NOMO-1 (cell line): ENCODE measurements around the gene NCLN.

ENCODE experiments used
- DNase-seq, 2 experiments: peaks; one replicate each; lab custom pipeline; 2025; ENCODE audit not compliant: unreplicated experiment in 2 of 2; lab: John Stamatoyannopoulos, UW

Gene NCLN

GRCh38 chr19:3251229-3251628 is 65.5 kb downstream of the NCLN start:
- no peak for DNase-seq

DNA sequence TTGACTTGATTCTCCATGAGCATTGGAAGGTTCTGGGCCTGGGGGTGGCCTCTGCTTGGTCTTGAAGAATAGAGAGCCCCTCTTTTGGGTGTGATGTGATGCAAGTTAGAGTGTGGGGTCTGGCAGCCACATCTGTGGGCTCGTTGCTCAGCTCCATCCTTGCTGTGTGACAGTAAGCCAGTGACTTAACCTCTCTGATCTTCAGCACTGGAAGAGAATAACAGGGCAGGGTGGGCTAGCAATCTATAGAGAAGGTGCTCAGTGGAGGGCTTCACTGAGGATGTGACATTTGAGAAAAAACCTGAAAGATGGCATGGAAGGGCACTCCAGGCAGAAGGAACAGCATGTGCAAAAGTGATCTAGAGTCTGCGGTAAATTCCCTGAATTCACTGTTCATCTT is 66.9 kb downstream of the NCLN start:
- no peak for DNase-seq

DNA sequence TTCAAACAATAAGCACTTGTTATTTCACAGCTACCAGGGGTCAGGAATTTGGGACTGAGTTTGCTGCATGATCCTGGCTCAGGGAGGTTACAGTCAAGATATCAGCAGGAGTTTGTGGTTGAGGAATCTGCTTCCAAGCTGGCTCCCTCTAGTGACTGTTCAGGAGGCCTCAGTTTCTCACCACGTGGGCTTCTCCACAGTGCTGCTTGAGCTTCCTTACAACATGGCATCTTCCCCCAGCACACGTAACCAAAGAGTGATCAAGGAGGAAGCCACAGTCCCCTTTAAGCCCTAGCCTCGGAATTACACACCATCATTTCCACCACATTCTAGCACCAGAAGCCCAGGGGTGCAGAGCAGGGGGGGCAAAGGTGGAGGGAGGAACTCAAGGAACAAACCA is 67.5 kb downstream of the NCLN start:
- no peak for DNase-seq

- DNase-seq: no peak
Observed at GRCh38 chr19:3254520-3254919, 68.8 kb downstream of the NCLN start.

- no peak for DNase-seq
Observed at GRCh38 chr19:3257071-3257470, 71.3 kb downstream of the NCLN start.
